GM12878 (cell line): ENCODE measurements around the gene SEPSECS.

Experiments
- ATF7 ChIP-seq: fragments of 450-650 bp; IDR thresholded peaks from 2 replicates; pipeline ENCODE4 v1.6.1; 2016; ENCODE audit warnings: low read depth, mild to moderate bottlenecking
- CEBPZ ChIP-seq: fragments of 150-350 bp; IDR thresholded peaks from 2 replicates; pipeline ENCODE4 v1.6.1; 2016; ENCODE audit warnings: low read depth, low read length
- CREB1 ChIP-seq: IDR thresholded peaks from 2 replicates; pipeline ENCODE4 v1.6.1; 2012; ENCODE audit warnings: low read depth, mild to moderate bottlenecking, inconsistent platforms
- CTCF ChIP-seq, 3 experiments: IDR thresholded peaks in 2 of 3; conservative IDR thresholded peaks in 1 of 3; 2 replicates each; pipeline ENCODE4 v1.5.1; 2011; ENCODE audit warnings: low read depth in 3 of 3, low read length in 3 of 3, mild to moderate bottlenecking in 3 of 3, control low read depth in 2 of 3, moderate library complexity in 2 of 3, inconsistent platforms in 1 of 3, mixed read lengths in 1 of 3; ENCODE audit not compliant: control insufficient read depth in 2 of 3, insufficient read depth in 1 of 3; ENCODE audit errors: extremely low read depth in 1 of 3
- EZH2 ChIP-seq: IDR thresholded peaks from 2 replicates; pipeline ENCODE4 v1.6.1; 2012; ENCODE audit warnings: low read depth, mild to moderate bottlenecking, control low read depth, inconsistent platforms, low read length, borderline replicate concordance; ENCODE audit not compliant: control insufficient read depth
- FOS ChIP-seq: IDR thresholded peaks from 3 replicates; pipeline ENCODE4 v1.6.1; 2011; ENCODE audit warnings: borderline replicate concordance; ENCODE audit not compliant: insufficient read length; ENCODE audit errors: extremely low read depth
- HDGF ChIP-seq: fragments of 450-650 bp; IDR thresholded peaks from 2 replicates; pipeline ENCODE4 v1.6.1; 2016; ENCODE audit warnings: antibody characterized with exemption
- JUND ChIP-seq: IDR thresholded peaks from 2 replicates; pipeline ENCODE4 v1.6.1; 2012; ENCODE audit warnings: low read depth, mild to moderate bottlenecking, low read length, improper control_type of control experiment, moderate library complexity
- POLR2AphosphoS5 ChIP-seq: IDR thresholded peaks from 2 replicates; pipeline ENCODE4 v1.6.1; 2011; ENCODE audit warnings: mild to moderate bottlenecking, low read length, inconsistent platforms
- REST ChIP-seq: IDR thresholded peaks from 2 replicates; pipeline ENCODE4 v1.6.1; 2012; ENCODE audit warnings: mild to moderate bottlenecking, low read depth, low read length
- TAF1 ChIP-seq: IDR thresholded peaks from 2 replicates; pipeline ENCODE4 v1.6.1; 2011; ENCODE audit warnings: mild to moderate bottlenecking, low read depth, low read length, borderline replicate concordance
- ZBTB40 ChIP-seq: fragments of 450-650 bp; IDR thresholded peaks from 2 replicates; pipeline ENCODE4 v1.6.1; 2016; ENCODE audit warnings: mild to moderate bottlenecking, moderate library complexity, borderline replicate concordance
- ZNF384 ChIP-seq: IDR thresholded peaks from 2 replicates; pipeline ENCODE4 v1.6.1; 2012; ENCODE audit warnings: low read depth, mild to moderate bottlenecking, low read length, improper control_type of control experiment, borderline replicate concordance

GRCh38 chr4:25107827-25108516 lies 52.3 kb downstream of the SEPSECS start:
- TF ChIP-seq FOS (no peak), CEBPZ (no peak), CTCF (IDR thresholded peaks at IDR 0.05 in 2 of 3, conservative IDR thresholded peaks at IDR 0.05 in 1 of 3; ENCODE audit: control insufficient read depth in 2 of 3, extremely low read depth in 1 of 3, insufficient read depth in 1 of 3, low read depth in 3 of 3, low read length in 3 of 3) (no peak), ZNF384 (no peak), POLR2AphosphoS5 (no peak), EZH2 (no peak), REST (no peak), HDGF (no peak), ZBTB40 (no peak), CREB1 (no peak), JUND (no peak), ATF7 (no peak), TAF1 (no peak)
